Daoy (cell line): Measurements from ENCODE around the gene DCDC1. TPM values are rescaled to one million over a fixed set of nuclear protein-coding genes. Genes with fewer than 3 reads are reported as not detected.
"Not testable (repeated sequence)": the region's sequence is repeated elsewhere in the genome, so short reads cannot be mapped to it uniquely, and the experiment has no call there.

Source experiments
- DNase-seq: peaks from one replicate; pipeline ENCODE4 v3.0.0-alpha.2; 2015; ENCODE audit warnings: low read depth
- total RNA-seq: library from RNA; depleted of rRNA; stranded (reverse); fragments of >200 nt; shearing (Covaris generic); gene quantifications from 2 replicates; pipeline ENCODE4 v1.2.3, GENCODE V29; 2014

DCDC1 gene
- total RNA-seq, 1 experiment from 2014 or later = 0.23 TPM

- DNase-seq = no peak
Observed at GRCh38 chr11:31326470-31327148, 42.9 kb downstream of the DCDC1 start.

- peak; percentile 12 for DNase-seq
Observed at GRCh38 chr11:31325160-31325559, 44.4 kb downstream of the DCDC1 start.

DNA sequence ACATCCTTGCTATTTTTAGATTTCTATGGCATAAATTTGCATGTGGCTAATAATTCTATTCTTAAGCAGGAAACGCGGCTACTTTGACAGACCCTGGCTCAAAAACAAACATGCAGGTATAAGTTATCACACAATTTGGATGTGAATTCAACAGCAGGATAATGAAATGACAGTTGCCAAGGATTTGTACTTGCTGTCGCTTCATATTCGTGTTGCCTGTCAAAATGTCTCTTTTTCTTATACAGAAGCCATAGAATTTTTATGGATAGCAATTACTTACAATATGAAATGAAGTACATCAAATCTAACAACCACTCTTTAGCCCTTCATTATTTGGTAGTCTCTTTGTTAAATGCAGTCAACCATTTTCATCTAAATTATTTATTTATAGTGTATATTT lies 46.4 kb downstream of the DCDC1 start:
- DNase-seq = no peak

GRCh38 chr11:31321494-31321893 lies 48.0 kb downstream of the DCDC1 start:
- DNase-seq = not testable (repeated sequence)

DNA sequence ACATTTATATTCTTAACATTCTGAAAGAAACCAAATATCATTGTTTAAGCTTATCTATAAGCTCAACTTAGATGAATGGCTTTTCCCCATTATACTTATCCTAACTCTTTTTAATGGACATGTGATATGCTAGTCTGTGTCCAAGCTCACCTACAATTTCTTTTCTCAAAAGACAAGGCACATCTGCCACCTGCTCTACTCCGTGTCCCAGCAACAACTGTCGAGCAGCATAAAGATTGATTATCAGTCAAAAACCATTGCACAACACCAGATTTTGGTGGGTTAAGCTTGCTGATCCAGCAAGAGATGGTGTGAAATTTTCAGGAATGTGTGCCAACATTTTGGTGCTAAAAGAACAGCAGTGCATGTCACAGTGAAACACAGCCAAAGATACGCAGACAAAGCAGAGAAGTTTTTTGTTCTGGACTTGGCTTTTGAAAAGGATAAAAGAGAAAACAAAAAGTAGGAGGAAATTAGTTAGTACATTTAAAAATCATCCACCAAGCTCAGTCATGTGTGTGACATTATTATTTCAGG lies 65.8 kb downstream of the DCDC1 start:
- DNase-seq = no peak

DNA sequence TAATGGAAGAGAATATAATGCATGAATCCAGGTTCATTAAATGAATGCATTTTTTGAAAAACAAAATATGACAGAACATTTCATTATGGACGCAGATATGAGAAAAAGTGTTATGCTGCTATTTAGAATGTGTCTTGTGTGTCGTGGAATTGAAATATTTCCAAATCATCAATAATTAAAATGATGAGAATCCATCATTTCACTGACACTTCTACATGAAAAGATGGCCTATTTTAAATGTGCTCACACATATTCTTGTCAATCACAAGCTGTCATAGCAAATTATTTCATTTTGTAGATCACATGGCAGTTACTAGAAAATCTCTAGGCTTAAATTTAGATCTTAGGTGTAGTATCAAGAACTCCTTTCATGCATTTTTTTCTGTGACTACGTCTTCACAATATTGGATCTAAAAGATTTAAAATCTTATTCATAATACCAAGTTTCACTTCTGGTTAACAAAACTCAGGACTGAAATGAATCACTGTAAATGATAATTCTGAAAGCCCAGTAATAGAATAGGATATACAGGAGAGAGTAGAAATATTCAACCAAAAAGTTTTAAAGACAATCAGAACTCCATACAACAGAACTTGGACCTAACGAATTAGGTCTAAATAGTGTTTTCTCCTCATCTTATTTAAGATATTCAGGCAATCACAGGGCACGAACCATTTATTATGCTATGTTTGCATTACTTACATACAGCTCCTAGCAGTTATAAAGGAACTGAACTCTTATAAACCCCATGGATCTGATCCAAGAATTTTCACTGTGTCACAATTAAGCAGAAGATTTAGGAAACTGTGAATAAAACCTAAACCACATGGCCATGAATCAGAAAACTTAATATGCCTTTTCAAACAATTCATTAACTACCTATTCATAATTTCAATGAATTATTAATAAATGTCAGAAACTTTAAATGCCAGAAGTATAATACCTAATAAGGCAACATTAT lies 67.7 kb downstream of the DCDC1 start:
- no peak for DNase-seq

DNA sequence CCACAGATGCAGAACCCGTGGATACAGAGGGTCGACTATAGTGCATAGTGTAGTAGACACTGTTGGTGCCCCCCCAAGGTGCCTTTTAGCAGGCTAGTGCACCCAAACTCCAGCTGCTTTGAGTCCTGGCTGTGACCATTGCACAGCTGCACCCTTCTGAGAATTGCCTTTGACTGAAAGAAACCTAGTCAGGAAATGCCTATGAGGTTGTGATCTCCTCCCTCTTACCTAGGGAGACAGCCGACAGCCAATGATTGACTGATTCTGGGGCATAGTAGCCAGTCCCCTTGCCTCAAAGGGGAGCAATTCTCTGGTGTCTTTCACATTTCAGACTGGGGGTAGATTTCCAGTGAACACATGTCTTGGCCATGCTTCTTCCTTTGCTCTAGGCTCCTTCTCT lies 74.2 kb downstream of the DCDC1 start:
- DNase-seq = no peak

DNA sequence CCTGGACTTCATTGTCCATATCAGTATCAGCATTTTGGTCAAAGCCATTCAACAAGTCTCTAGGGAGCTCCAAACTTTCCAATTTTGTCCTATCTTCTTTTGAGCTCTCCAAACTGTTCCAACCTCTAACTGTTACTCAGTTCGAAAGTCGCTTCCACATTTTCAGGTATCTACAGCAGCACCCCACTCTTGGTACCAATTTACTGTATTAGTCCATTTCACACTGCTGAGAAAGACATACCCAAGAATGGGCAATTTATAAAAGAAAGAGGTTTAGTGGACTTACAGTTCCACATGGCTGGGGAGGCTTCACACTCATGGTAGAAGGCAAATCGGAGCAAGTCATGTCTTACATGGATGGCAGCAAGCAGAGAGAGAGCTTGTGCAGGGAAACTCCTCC lies 96.0 kb downstream of the DCDC1 start:
- not testable (repeated sequence) for DNase-seq

GRCh38 chr11:31267720-31268119 lies 101.8 kb downstream of the DCDC1 start:
- DNase-seq = no peak

DNA sequence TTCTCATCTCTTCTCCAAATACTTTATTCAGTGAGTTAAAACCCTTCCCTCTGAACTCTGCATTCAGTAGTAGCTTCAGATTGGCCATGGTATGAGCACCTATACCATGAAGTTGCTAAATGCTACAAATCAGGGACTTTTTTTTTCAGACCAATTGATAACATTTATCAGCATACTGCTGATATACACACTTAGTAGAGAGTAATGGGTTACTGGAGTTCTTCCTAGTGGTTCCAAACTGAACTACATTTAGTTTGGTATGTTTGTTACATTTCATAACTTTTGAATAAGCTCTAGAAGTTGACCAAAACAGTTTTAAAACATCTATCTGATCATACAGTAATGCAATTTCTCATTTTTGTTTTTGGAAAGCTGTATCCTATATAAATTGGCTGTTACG lies 104.7 kb downstream of the DCDC1 start:
- DNase-seq = no peak

DNA sequence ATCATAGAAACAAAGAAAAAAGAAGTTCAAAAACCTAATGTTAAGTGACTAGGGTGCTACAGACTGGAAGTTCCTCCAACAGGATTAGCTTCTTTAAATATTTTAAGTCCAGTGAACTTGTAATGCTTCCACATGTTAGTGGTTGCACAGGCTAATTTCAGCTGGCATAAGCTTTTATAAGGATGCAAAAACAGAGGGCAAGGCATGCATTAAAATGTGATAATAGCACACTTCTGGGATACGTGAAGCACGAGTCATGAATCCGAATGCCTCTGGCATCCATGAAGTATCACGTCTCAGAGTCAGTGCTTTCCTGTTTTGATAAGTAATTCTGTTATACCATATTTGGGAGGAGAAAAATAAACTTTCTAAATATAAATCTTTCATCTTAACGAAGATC lies 106.8 kb downstream of the DCDC1 start:
- peak; percentile 6 for DNase-seq

DNA sequence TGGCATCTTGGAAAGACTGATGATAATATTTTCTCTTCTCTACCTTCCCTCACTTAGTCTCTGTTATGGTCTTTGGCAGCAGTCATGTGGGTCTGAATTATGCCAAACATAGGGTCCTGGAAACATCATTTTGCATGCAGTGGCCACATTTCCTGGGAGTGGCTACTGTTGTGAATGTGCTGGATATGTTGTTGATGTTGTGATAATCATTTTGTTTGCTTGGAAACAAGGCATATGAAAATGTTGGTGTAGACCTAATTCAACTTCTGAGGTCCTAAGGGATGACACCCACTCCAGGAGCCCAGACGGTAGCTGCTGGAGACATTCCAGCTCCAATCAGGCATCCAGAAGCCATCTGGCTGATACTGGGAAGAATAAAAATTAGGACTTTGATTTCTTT lies 109.7 kb downstream of the DCDC1 start:
- no peak for DNase-seq

- no peak for DNase-seq
Observed at GRCh38 chr11:31254415-31254814, 115.1 kb downstream of the DCDC1 start.

DNA sequence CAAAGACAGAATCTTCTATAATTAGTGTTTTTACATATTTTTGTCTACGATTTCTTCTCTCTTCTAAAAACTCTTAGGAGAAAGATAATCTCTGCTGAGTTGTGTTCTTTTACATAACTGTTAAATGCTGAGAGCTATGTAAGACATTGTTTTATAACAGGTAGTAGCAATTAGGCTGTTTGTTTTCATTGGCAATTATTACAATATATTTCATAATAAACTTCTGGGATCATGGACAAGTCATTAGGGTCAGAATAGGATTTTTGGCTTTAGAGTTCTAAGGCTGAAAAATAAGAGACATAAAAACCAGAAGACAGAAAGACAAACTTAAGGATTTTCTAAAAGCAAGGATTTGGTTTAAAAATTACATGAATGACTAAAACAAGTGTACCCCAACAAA lies 120.8 kb downstream of the DCDC1 start:
- DNase-seq = no peak

DNA sequence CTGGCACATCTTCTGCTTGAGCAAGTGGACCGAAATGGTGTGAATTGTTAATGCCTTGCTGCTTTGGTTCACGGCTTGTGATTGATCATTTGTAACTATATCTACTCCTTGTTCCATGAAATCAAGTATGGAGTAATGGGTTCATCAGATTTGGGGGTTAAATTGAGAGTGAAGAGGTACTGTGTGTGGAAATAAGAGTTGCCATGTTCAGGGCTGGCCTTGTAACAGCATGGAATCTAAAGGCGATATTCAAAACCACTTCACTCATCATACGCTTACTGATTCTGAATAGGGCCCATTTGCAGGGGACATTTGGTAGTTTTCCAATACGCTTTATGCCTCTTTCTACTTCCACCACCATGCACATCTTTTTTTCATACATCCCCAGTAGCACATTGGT lies 122.2 kb downstream of the DCDC1 start:
- DNase-seq = no peak

- DNase-seq = no peak
Observed at GRCh38 chr11:31246451-31247165, 122.9 kb downstream of the DCDC1 start.

DNA sequence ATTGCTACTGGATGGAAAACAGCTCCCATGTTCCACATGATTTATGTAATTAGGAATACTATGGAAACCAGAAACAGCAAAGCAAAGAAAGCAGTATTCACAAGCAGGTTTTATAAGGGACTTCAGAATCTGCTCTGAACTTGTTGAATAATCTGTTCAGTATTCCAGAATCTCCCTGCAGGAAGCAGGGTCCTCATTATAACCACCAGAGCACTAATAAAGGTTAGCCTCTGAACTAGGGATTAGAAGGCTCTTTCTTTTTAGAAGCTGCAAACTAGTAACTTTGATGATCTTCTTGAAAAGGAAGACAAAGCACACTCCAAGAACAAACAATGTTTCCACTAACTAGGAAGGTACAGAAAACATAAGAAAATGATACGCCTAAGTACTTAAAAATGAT lies 125.8 kb downstream of the DCDC1 start:
- no peak for DNase-seq

GRCh38 chr11:31240340-31240904 lies 129.1 kb downstream of the DCDC1 start:
- DNase-seq = peak; percentile 35

- no peak for DNase-seq
Observed at GRCh38 chr11:31237819-31238760, 131.4 kb downstream of the DCDC1 start.

DNA sequence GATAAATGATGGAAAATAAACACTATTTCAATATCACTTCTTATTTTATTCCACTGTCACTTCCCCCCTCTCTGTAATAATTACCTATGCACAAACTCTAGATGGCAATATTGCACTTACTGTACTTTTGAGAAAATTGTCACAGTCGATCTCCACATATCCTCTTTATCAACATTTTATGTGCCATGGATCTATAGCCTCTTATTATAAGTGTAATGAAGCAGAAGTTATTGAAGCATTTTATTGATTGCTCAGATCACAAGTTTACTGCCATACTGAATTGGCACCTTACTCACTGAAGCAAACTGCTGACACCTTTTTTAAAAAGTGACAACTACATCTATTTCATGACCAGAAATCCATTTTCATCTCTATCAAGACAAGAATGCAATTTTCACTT lies 133.4 kb downstream of the DCDC1 start:
- no peak for DNase-seq

- DNase-seq = no peak
Observed at GRCh38 chr11:31233425-31233824, 136.1 kb downstream of the DCDC1 start.
